HG03135 (cell line): ENCODE data around the gene NRXN3.

Experiments used
- ATAC-seq: cut with Tn5 transposase; IDR thresholded peaks from one replicate; pipeline ENCODE4 v1.9.1; 2021; ENCODE audit warnings: mild to moderate bottlenecking, moderate library complexity; ENCODE audit not compliant: unreplicated experiment

The NRXN3 gene

GRCh38 chr14:78316052-78316451, 145.9 kb downstream of the NRXN3 start:
- ATAC-seq, result no peak

- no peak for ATAC-seq
These were observed 146.6 kb downstream of the NRXN3 start for GRCh38 chr14:78316786-78317185.

GRCh38 chr14:78319406-78319805, 149.2 kb downstream of the NRXN3 start:
- no peak for ATAC-seq

GRCh38 chr14:78319887-78320635, 149.9 kb downstream of the NRXN3 start:
- no peak for ATAC-seq

- ATAC-seq, result no peak
These were observed 154.2 kb downstream of the NRXN3 start for GRCh38 chr14:78324353-78324752.

- no peak for ATAC-seq
These were observed 155.7 kb downstream of the NRXN3 start for GRCh38 chr14:78325911-78326310.

- ATAC-seq, result no peak
These were observed 157.5 kb downstream of the NRXN3 start for GRCh38 chr14:78327426-78328221.

- ATAC-seq, result no peak
These were observed 159.2 kb downstream of the NRXN3 start for GRCh38 chr14:78329371-78329770.

- ATAC-seq, result no peak
These were observed 165.4 kb downstream of the NRXN3 start for GRCh38 chr14:78335531-78335930.

GRCh38 chr14:78340250-78340649, 170.1 kb downstream of the NRXN3 start:
- ATAC-seq, result no peak

- ATAC-seq, result no peak
These were observed 171.7 kb downstream of the NRXN3 start for GRCh38 chr14:78341827-78342389.

GRCh38 chr14:78342879-78343278, 172.7 kb downstream of the NRXN3 start:
- ATAC-seq, result no peak

GRCh38 chr14:78344290-78344689, 174.1 kb downstream of the NRXN3 start:
- ATAC-seq, result no peak

GRCh38 chr14:78345131-78345744, 175.1 kb downstream of the NRXN3 start:
- no peak for ATAC-seq

- no peak for ATAC-seq
These were observed 176.6 kb downstream of the NRXN3 start for GRCh38 chr14:78346747-78347146.

GRCh38 chr14:78355109-78355508, 184.9 kb downstream of the NRXN3 start:
- ATAC-seq, result no peak

GRCh38 chr14:78356391-78356790, 186.2 kb downstream of the NRXN3 start:
- ATAC-seq, result no peak

GRCh38 chr14:78358591-78358990, 188.4 kb downstream of the NRXN3 start:
- ATAC-seq, result no peak

- ATAC-seq, result no peak
These were observed 189.4 kb downstream of the NRXN3 start for GRCh38 chr14:78359581-78359980.

GRCh38 chr14:78363008-78363407, 192.8 kb downstream of the NRXN3 start:
- no peak for ATAC-seq

GRCh38 chr14:78367355-78367754, 197.2 kb downstream of the NRXN3 start:
- ATAC-seq, result no peak
